Heart right ventricle (tissue), 16 donors: Measurements from ENCODE around the gene RAB11FIP5. TPM values are rescaled to one million over a fixed set of nuclear protein-coding genes. Genes with fewer than 3 reads are reported as not detected.

ENCODE experiments used
- ATAC-seq, 8 donors: fragments of 200-7000 bp; cut with Tn5 transposase; one replicate each; pipeline ENCODE4 v1.9.1; 2020; ENCODE audit warnings: mild to moderate bottlenecking in 8 of 8, moderate library complexity in 8 of 8, moderate number of reproducible peaks in 1 of 8
- DNase-seq, 2 donors: peaks; one replicate each; pipeline ENCODE4 v3.0.0-alpha.2; 2020
- H3K27ac ChIP-seq, 10 donors: fragments of 200-600 bp; sonication (generic) in 2 of 10; one replicate each; pipeline versions ENCODE4 v1.5.0 to v1.8.0; 2020 to 2022; ENCODE audit warnings: mild to moderate bottlenecking in 3 of 10
- H3K27me3 ChIP-seq, 7 donors: fragments of 200-600 bp; one replicate each; pipeline ENCODE4 v1.8.0; 2021 to 2022; ENCODE audit warnings: mild to moderate bottlenecking in 2 of 7
- H3K36me3 ChIP-seq, 9 donors: fragments of 200-600 bp; sonication (generic) in 1 of 9; one replicate each; pipeline versions ENCODE4 v1.5.0 to v1.8.0; 2020 to 2022; ENCODE audit warnings: mild to moderate bottlenecking in 2 of 9
- H3K4me1 ChIP-seq, 9 donors: fragments of 200-600 bp; sonication (generic) in 1 of 9; one replicate each; pipeline versions ENCODE4 v1.5.0 to v1.8.0; 2020 to 2022; ENCODE audit warnings: mild to moderate bottlenecking in 4 of 9
- H3K4me3 ChIP-seq, 10 donors: fragments of 200-600 bp; sonication (generic) in 2 of 10; one replicate each; pipeline versions ENCODE4 v1.5.0 to v1.8.0; 2020 to 2022; ENCODE audit warnings: mild to moderate bottlenecking in 7 of 10, moderate library complexity in 2 of 10
- H3K9me3 ChIP-seq, 11 donors: fragments of 200-600 bp in 10 of 11; sonication (generic) in 2 of 11; one replicate each; pipeline versions ENCODE4 v1.5.0 to v1.8.0; 2013 to 2022; ENCODE audit warnings: mild to moderate bottlenecking in 2 of 11, control low read depth in 1 of 11, moderate library complexity in 1 of 11
- WGBS, 2 donors: extraction: QIAGEN DNeasy Blood & Tissue Kit; methylation state at CpG; one replicate each; pipeline ENCODE4 v1.1.7; 2013; ENCODE audit warnings: inconsistent platforms in 1 of 2; 5-methylcytosine and 5-hydroxymethylcytosine counted together
- intact Hi-C, 10 donors: fragments of 100-400 bp; cut with DNase I; formaldehyde crosslinking; loops; one replicate each; pipeline versions ENCODE4 v1.11.1 to v1.14.2; 2022
- polyA plus RNA-seq, 2 donors: library from polyadenylated mRNA; stranded (reverse); fragments of 200-250 nt; gene quantifications; one replicate each; pipeline ENCODE4 v1.2.3, GENCODE V29; 2013
- total RNA-seq, 10 donors: library from RNA; stranded (reverse); fragmentation: NEBNext Ultra II Directional in 3 of 10; extraction: Animal tissue kit (Norgen Biotek cat#: 25700) in 3 of 10; gene quantifications; one replicate each; pipeline versions ENCODE4 v1.2.1 to v1.2.4, GENCODE V29; 2021 to 2023
- TF ChIP-seq, protein P1 (sequence below), 9 donors: fragments of 200-600 bp; sonication (generic) in 2 of 9; IDR thresholded peaks; one replicate each; pipeline versions ENCODE4 v1.5.0 to v1.8.0; 2021 to 2022; ENCODE audit warnings: antibody characterized with exemption in 9 of 9, mild to moderate bottlenecking in 5 of 9, moderate library complexity in 1 of 9
- donor health status: Arrhythmogenic right ventricular cardiomyopathy.
- donor health status: ischemic (EF 13 %, LVEDD 7.1; RV severe dilation, severe dysfunction).
- donor health status: healthy with polysubstance abuse.
- donor health status: DM: no; HTN: yes; CAD: no.
- donor health status: DM: no; HTN: no; CAD: no.
- donor health status: ischemic (EF 25% LVEDD 6.9; RV normal size, moderate dysfunction).
- donor health status: ischemic (EF 25% LVEDD 5.7; RV mildly dilated, moderate dysfunction).
- donor health status: healthy.
- donor health status: DM: yes; HTN: yes; CAD: no.
- donor health status: Ischemic cardiomyopathy.
- donor health status: ischemic (EF 35%, LVEDD 5.7; RV mildly dilated, moderate dysfunction).
- donor health status: nonischemic (EF 11% LVEDD 7.7; RV severe dilation, severe dysfunction).
- donor health status: DM: yes; HTN: yes; CAD: no.
- donor health status: PGD.
- donor health status: ischemic (EF 29% LVEDD 5.4; RV normal size, mild dysfunction).
- donor health status: nonischemic (EF 23%, LVEDD 6.1; RV moderate dilation, normal function).

The RAB11FIP5 gene
- total and polyA plus RNA-seq, 12 donors, result 6.8 to 30.4 (median 22.3) TPM

- Histone ChIP-seq H3K36me3 (peaks cover 0 to 41% (median 8%) of the 10 kb centered on the region in 9 donors), H3K4me3 (no peak overlapping the region), H3K27me3 (no peaks in the 10 kb centered on the region), H3K27ac (no peak overlapping the region), H3K4me1 (peaks cover 0 to 32% (median 4%) of the 10 kb centered on the region in 9 donors), H3K9me3 (no peaks in the 10 kb centered on the region)
- DNase-seq (no peak), ATAC-seq (no peak)
- TF ChIP-seq, protein P1, sequence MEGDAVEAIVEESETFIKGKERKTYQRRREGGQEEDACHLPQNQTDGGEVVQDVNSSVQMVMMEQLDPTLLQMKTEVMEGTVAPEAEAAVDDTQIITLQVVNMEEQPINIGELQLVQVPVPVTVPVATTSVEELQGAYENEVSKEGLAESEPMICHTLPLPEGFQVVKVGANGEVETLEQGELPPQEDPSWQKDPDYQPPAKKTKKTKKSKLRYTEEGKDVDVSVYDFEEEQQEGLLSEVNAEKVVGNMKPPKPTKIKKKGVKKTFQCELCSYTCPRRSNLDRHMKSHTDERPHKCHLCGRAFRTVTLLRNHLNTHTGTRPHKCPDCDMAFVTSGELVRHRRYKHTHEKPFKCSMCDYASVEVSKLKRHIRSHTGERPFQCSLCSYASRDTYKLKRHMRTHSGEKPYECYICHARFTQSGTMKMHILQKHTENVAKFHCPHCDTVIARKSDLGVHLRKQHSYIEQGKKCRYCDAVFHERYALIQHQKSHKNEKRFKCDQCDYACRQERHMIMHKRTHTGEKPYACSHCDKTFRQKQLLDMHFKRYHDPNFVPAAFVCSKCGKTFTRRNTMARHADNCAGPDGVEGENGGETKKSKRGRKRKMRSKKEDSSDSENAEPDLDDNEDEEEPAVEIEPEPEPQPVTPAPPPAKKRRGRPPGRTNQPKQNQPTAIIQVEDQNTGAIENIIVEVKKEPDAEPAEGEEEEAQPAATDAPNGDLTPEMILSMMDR (IDR thresholded peaks at IDR 0.05), result no peak
- intact Hi-C loops, result loop anchor here in 4 of 10 donors (10.0 kb wide), 1 partner anchor 188 kb away; no protein-coding TSS in a partner anchor
- WGBS, 2 donors, result 82 to 84% methylated on average over 13 of the region's 13 CpGs
Measured at GRCh38 chr2:73082523-73083410, 30.0 kb downstream of the RAB11FIP5 start.

DNA sequence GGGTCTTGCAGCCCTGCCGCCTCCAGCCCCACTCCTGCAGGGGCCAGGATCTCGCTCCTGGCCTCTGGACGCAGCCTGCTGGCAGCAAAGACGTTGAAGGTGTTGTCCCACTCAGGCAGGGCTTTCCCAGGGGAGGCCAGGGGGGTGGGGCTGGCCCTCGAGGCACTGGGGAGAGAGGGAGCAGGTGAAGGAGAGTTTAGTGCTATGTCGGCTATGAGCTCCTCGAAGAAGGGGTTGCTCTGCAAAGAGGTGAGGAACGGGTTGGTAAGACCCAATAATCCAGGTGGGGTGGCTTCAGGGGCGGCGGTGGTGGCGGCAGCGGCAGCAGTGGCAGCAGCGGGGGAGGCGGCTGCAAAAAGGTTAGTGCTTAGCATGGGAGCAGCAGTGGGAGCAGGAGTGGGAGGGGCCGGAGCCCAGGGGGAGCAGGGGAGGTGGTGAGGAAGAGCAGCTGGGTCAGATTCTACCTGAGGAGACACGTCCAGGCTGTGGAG lies 31.5 kb downstream of the RAB11FIP5 start:
- H3K36me3 ChIP-seq, result peaks cover 0 to 32% (median 0%) of the 10 kb centered on the region in 9 donors
- 84 to 85% methylated on average over 16 of the region's 16 CpGs for WGBS, 2 donors
- TF ChIP-seq, protein P1 (IDR thresholded peaks at IDR 0.05), result no peak
- no peaks in the 10 kb centered on the region for H3K27me3 ChIP-seq
- no peaks in the 10 kb centered on the region for H3K9me3 ChIP-seq
- no peak overlapping the region for H3K4me3 ChIP-seq
- intact Hi-C loops, result loop anchor here in 4 of 10 donors (10.0 kb wide), 1 partner anchor 186 kb away; no protein-coding TSS in a partner anchor
- H3K4me1 ChIP-seq, result peaks cover 0 to 19% (median 4%) of the 10 kb centered on the region in 9 donors
- DNase-seq, result no peak
- ATAC-seq, result no peak
- no peak overlapping the region for H3K27ac ChIP-seq

- ATAC-seq (no peak), DNase-seq (no peak)
- Histone ChIP-seq H3K4me3 (no peak overlapping the region), H3K9me3 (no peaks in the 10 kb centered on the region), H3K27ac (no peak overlapping the region), H3K27me3 (no peaks in the 10 kb centered on the region), H3K4me1 (peaks cover 0 to 15% (median 2%) of the 10 kb centered on the region in 9 donors), H3K36me3 (peaks cover 0 to 39% (median 0%) of the 10 kb centered on the region in 9 donors)
- intact Hi-C loops, result loop anchor here in 4 of 10 donors (10.0 kb wide), 1 partner anchor 186 kb away; no protein-coding TSS in a partner anchor
- WGBS, 2 donors, result 79 to 84% methylated on average over 28 to 31 of the region's 31 CpGs
- TF ChIP-seq, protein P1 (IDR thresholded peaks at IDR 0.05), result no peak
Measured at GRCh38 chr2:73080321-73081131, 32.2 kb downstream of the RAB11FIP5 start.

DNA sequence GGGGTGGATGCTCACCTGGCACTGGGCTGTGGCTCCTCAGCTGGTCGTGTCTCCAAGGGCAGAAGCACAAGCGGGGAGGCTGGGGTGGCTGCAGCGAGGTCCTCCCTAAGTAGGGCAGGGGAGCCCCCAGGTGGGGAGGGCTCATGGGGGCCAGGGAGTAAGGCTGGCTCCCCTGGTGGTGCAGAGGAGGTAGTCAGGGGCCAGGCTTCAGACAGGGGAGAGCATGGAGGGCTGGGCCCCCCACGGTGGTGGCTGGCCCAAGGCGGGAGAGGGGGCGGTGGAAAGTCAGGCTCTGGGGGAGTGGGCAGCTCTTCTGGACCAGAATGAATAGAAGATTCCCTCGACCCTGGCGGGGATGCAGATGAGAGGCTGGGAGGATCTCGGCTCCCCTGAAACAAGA lies 33.1 kb downstream of the RAB11FIP5 start:
- 86 to 90% methylated on average over 9 of the region's 9 CpGs for WGBS, 2 donors
- Histone ChIP-seq H3K36me3 (peaks cover 0 to 48% (median 6%) of the 10 kb centered on the region in 9 donors), H3K9me3 (no peaks in the 10 kb centered on the region), H3K27ac (no peak overlapping the region), H3K4me1 (peaks cover 0 to 13% (median 2%) of the 10 kb centered on the region in 9 donors), H3K27me3 (no peaks in the 10 kb centered on the region), H3K4me3 (no peak overlapping the region)
- DNase-seq, result no peak
- no peak for ATAC-seq
- intact Hi-C loops, result loop anchor here in 9 of 10 donors (5.0 to 10.0 kb wide), 3 partner anchors 87 to 187 kb away; no protein-coding TSS in a partner anchor
- TF ChIP-seq, protein P1 (IDR thresholded peaks at IDR 0.05), result no peak
